ENCODE results near the gene TCF3. TPM values are rescaled to one million over a fixed set of nuclear protein-coding genes. Genes with fewer than 3 reads are reported as not detected.

The TCF3 gene
- polyA plus RNA-seq, 1 donor from 2014 or later: 31.7 TPM

DNA sequence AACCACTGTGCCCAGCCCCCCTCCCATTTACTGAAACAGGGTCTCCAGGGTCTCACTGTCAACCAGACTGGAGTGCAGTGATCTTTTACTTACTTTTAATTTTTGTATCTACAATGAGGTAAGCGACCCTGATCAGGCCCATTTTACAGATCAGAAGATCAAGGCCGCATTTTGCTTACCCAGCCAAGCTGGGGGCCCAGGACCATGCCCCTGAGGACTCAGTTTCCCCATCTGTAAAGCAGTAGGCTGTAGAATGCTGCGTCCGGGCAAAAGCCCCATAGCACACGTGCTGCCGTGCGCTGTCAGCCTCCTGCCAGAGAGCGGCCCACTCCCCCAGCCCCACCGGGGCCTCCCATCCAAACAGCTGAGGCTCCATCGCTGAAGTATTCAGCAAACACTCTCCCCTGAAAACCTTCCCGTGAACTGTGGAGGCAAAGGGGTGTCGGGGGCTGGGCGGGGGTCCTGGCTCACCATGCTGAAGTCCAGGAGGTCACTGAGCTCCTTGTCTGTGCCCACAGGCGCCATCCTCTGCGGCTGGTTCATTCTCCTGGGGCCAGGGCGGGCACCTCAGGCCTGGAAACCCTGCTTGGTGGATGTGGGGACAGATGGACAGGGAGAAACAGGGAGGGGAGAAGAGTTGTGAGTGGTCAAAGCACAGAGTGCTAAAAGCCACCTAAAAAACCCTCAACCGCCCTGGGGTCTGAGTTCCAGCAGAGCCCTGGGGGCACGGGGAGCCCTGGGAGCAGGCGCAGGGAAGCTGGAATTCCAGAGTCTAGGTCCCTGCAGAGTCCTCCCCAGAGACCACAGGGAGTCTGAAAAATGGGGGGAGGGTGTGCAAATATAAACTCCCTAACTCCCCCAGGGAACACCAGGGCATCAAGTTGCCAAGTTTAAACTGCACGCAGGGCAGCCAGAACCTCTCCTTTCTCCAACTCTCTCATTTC lies 2.4 kb downstream of the TCF3 start:
- Histone ChIP-seq H3K36me3 (ENCODE audit: insufficient read depth, low read length) (no peaks in the 10 kb centered on the region), H3K9me3 (ENCODE audit: low read length) (no peaks in the 10 kb centered on the region), H3K27me3 (ENCODE audit: insufficient read depth, low read depth, low read length) (no peaks in the 10 kb centered on the region), H3F3A (ENCODE audit: insufficient read depth, low read length, poor library complexity, severe bottlenecking) (no peaks in the 10 kb centered on the region), H3K4me3 (ENCODE audit: low read length) (peak overlapping the region; percentile 77), H3K79me2 (replicated peaks; ENCODE audit: insufficient read depth, low read length) (peaks cover 31% of the 10 kb centered on the region), H3K4me2 (ENCODE audit: low read length) (peak overlapping the region; percentile 69), H3K27ac (ENCODE audit: low read length) (no peak overlapping the region), H3K9me2 (ENCODE audit: insufficient read depth, low read length) (no peaks in the 10 kb centered on the region), H4K20me1 (ENCODE audit: insufficient read depth) (no peaks in the 10 kb centered on the region), H3K9ac (ENCODE audit: low read length) (peak overlapping the region; percentile 71), H2AFZ (ENCODE audit: low read depth, low read length) (no peak overlapping the region)
- TF ChIP-seq, protein P1, sequence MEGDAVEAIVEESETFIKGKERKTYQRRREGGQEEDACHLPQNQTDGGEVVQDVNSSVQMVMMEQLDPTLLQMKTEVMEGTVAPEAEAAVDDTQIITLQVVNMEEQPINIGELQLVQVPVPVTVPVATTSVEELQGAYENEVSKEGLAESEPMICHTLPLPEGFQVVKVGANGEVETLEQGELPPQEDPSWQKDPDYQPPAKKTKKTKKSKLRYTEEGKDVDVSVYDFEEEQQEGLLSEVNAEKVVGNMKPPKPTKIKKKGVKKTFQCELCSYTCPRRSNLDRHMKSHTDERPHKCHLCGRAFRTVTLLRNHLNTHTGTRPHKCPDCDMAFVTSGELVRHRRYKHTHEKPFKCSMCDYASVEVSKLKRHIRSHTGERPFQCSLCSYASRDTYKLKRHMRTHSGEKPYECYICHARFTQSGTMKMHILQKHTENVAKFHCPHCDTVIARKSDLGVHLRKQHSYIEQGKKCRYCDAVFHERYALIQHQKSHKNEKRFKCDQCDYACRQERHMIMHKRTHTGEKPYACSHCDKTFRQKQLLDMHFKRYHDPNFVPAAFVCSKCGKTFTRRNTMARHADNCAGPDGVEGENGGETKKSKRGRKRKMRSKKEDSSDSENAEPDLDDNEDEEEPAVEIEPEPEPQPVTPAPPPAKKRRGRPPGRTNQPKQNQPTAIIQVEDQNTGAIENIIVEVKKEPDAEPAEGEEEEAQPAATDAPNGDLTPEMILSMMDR (IDR thresholded peaks at IDR 0.05; ENCODE audit: poor library complexity, severe bottlenecking): no peak
- no peak for TF ChIP-seq POLR2AphosphoS5 (IDR thresholded peaks at IDR 0.05)
- TF ChIP-seq, protein P2, sequence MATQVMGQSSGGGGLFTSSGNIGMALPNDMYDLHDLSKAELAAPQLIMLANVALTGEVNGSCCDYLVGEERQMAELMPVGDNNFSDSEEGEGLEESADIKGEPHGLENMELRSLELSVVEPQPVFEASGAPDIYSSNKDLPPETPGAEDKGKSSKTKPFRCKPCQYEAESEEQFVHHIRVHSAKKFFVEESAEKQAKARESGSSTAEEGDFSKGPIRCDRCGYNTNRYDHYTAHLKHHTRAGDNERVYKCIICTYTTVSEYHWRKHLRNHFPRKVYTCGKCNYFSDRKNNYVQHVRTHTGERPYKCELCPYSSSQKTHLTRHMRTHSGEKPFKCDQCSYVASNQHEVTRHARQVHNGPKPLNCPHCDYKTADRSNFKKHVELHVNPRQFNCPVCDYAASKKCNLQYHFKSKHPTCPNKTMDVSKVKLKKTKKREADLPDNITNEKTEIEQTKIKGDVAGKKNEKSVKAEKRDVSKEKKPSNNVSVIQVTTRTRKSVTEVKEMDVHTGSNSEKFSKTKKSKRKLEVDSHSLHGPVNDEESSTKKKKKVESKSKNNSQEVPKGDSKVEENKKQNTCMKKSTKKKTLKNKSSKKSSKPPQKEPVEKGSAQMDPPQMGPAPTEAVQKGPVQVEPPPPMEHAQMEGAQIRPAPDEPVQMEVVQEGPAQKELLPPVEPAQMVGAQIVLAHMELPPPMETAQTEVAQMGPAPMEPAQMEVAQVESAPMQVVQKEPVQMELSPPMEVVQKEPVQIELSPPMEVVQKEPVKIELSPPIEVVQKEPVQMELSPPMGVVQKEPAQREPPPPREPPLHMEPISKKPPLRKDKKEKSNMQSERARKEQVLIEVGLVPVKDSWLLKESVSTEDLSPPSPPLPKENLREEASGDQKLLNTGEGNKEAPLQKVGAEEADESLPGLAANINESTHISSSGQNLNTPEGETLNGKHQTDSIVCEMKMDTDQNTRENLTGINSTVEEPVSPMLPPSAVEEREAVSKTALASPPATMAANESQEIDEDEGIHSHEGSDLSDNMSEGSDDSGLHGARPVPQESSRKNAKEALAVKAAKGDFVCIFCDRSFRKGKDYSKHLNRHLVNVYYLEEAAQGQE (IDR thresholded peaks at IDR 0.05; ENCODE audit: borderline replicate concordance): no peak
- no peak for TF ChIP-seq EZH2 (IDR thresholded peaks at IDR 0.05; ENCODE audit: borderline replicate concordance, insufficient read depth, low read length, poor library complexity, severe bottlenecking)
- TF ChIP-seq SMC3 (conservative IDR thresholded peaks at IDR 0.05; ENCODE audit: poor library complexity): no peak
- no peak for TF ChIP-seq MXI1 (conservative IDR thresholded peaks at IDR 0.05; ENCODE audit: poor library complexity, severe bottlenecking)
- TF ChIP-seq EP300 (conservative IDR thresholded peaks at IDR 0.05; ENCODE audit: poor library complexity, severe bottlenecking): no peak
- TF ChIP-seq TAF1 (IDR thresholded peaks at IDR 0.05; ENCODE audit: low read depth): no peak
- TF ChIP-seq RAD21 (conservative IDR thresholded peaks at IDR 0.05): no peak

DNA sequence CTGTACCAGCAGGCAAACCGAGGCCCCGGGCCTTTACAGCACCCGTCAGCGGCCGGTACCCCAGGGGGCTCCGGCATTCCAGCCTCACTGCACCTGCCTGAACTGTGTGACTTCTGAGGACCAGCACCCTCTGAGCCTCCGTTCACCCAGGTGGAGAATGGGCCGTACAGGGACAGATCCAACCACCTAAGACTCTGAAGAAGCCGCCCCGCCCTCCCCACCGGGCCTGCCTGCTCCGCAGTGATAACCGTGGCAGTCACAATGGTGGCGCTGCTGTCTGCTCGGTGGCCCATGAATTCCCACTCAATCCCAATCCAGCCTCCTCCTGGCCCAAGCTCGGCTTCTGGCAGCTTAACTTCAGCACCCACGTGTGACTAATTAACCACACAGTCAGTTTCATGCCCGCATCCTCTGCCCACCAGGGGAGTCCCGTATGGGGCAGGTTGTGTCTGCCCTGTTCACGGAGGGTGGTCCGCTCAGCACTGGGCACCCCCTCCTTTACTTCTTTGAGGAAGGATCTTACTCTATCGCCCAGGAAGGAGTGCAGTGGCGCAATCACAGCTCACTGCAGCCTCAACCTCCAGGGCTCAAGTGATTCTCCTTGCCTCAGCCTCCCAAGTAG lies 3.4 kb downstream of the TCF3 start:
- Histone ChIP-seq H3K36me3 (ENCODE audit: insufficient read depth, low read length) (no peaks in the 10 kb centered on the region), H3K9ac (ENCODE audit: low read length) (no peak overlapping the region), H3K9me2 (ENCODE audit: insufficient read depth, low read length) (no peaks in the 10 kb centered on the region), H3K4me3 (ENCODE audit: low read length) (no peak overlapping the region), H3K27me3 (ENCODE audit: insufficient read depth, low read depth, low read length) (no peaks in the 10 kb centered on the region), H2AFZ (ENCODE audit: low read depth, low read length) (no peak overlapping the region), H3K4me2 (ENCODE audit: low read length) (no peak overlapping the region), H3K27ac (ENCODE audit: low read length) (no peak overlapping the region), H3K79me2 (replicated peaks; ENCODE audit: insufficient read depth, low read length) (peaks cover 31% of the 10 kb centered on the region), H3K9me3 (ENCODE audit: low read length) (no peaks in the 10 kb centered on the region), H3F3A (ENCODE audit: insufficient read depth, low read length, poor library complexity, severe bottlenecking) (no peaks in the 10 kb centered on the region), H4K20me1 (ENCODE audit: insufficient read depth) (no peaks in the 10 kb centered on the region)
- no peak for TF ChIP-seq EP300 (conservative IDR thresholded peaks at IDR 0.05; ENCODE audit: poor library complexity, severe bottlenecking)
- no peak for TF ChIP-seq EZH2 (IDR thresholded peaks at IDR 0.05; ENCODE audit: borderline replicate concordance, insufficient read depth, low read length, poor library complexity, severe bottlenecking)
- no peak for TF ChIP-seq POLR2AphosphoS5 (IDR thresholded peaks at IDR 0.05)
- TF ChIP-seq, protein P1 (IDR thresholded peaks at IDR 0.05; ENCODE audit: poor library complexity, severe bottlenecking): no peak
- no peak for TF ChIP-seq TAF1 (IDR thresholded peaks at IDR 0.05; ENCODE audit: low read depth)
- no peak for TF ChIP-seq RAD21 (conservative IDR thresholded peaks at IDR 0.05)
- TF ChIP-seq, protein P2 (IDR thresholded peaks at IDR 0.05; ENCODE audit: borderline replicate concordance): no peak
